ENCODE data around the gene GRIN3B. TPM values are rescaled to one million over a fixed set of nuclear protein-coding genes. Genes with fewer than 3 reads are reported as not detected.

The GRIN3B gene
- total and polyA plus RNA-seq, 2 donors (not counting 1 experiment from before 2014, with no cell fraction given), result 0.10 to 0.42 TPM

DNA sequence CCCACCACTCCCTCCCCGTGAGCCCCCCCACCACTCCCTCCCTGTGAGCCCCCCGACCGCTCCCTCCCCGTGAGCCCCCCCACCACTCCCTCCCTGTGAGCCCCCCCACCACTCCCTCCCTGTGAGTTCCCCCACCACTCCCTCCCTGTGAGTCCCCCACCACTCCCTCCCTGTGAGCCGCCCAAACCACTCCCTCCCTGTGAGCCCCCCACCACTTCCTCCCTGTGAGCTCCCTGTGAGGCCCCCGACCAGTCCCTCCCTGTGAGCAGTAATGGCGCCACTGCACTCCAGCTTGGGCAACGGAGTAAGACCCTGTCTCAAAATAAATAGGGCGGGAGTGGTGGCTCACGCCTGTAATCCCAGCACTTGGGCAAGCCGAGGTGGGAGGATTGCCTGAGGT lies 49.6 kb downstream of the GRIN3B start:
- H4K20me1 ChIP-seq (ENCODE audit: control insufficient read depth, insufficient read depth, low read length, poor library complexity, severe bottlenecking), result peaks cover 28% of the 10 kb centered on the region
- peaks cover 0 to 15% (median 0%) of the 10 kb centered on the region in 3 donors for H3K9me3 ChIP-seq (ENCODE audit: control extremely low read depth in 1 of 3, control insufficient read depth in 2 of 3, insufficient read depth in 1 of 3, low read length in 2 of 3)
- no peaks in the 10 kb centered on the region for H3K27me3 Mint-ChIP-seq
- ChIA-PET POLR2A (interaction anchor here (0.7 to 2.0 kb wide), 3 partner anchors 18 to 25 kb away, joined by 3 to 8 read pairs (median 3); partner anchors contain the start of gene ARHGAP45), CTCF (no interaction called here)
- 66% methylated on average over 3 of the region's 11 CpGs for WGBS (ENCODE audit: insufficient coverage)
- H3K4me2 ChIP-seq (replicated peaks; ENCODE audit: low read depth, low read length, poor library complexity, severe bottlenecking), result no peak overlapping the region
- DNase-seq, result no peak
- ATAC-seq (ENCODE audit: low read depth), result no peak
- H3K27ac Mint-ChIP-seq, result no peak overlapping the region
- no peak overlapping the region for H2AFZ ChIP-seq (ENCODE audit: insufficient read depth, low read depth, low read length, poor library complexity, severe bottlenecking)
- no peak overlapping the region for H3K9ac ChIP-seq (ENCODE audit: low read length)
- no peak overlapping the region for H3K4me3 Mint-ChIP-seq
- H3K4me3 ChIP-seq (ENCODE audit: control extremely low read depth in 1 of 5, extremely low read depth in 1 of 5, insufficient read depth in 1 of 5, low read depth in 2 of 5, low read length in 4 of 5), result no peak overlapping the region
- TF ChIP-seq, protein P1, sequence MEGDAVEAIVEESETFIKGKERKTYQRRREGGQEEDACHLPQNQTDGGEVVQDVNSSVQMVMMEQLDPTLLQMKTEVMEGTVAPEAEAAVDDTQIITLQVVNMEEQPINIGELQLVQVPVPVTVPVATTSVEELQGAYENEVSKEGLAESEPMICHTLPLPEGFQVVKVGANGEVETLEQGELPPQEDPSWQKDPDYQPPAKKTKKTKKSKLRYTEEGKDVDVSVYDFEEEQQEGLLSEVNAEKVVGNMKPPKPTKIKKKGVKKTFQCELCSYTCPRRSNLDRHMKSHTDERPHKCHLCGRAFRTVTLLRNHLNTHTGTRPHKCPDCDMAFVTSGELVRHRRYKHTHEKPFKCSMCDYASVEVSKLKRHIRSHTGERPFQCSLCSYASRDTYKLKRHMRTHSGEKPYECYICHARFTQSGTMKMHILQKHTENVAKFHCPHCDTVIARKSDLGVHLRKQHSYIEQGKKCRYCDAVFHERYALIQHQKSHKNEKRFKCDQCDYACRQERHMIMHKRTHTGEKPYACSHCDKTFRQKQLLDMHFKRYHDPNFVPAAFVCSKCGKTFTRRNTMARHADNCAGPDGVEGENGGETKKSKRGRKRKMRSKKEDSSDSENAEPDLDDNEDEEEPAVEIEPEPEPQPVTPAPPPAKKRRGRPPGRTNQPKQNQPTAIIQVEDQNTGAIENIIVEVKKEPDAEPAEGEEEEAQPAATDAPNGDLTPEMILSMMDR (IDR thresholded peaks at IDR 0.05), result no peak
- no peak for TF ChIP-seq EZH2 (IDR thresholded peaks at IDR 0.05; ENCODE audit: borderline replicate concordance, insufficient read depth, low read depth, low read length, poor library complexity, severe bottlenecking)
- H3K4me1 ChIP-seq (ENCODE audit: control insufficient read depth in 2 of 2, insufficient read depth in 2 of 2, low read length in 2 of 2), result peaks cover 0 to 11% of the 10 kb centered on the region in 2 donors
- no peaks in the 10 kb centered on the region for H3K27me3 ChIP-seq (replicated peaks in 1 of 4; ENCODE audit: control extremely low read depth in 1 of 4, control insufficient read depth in 3 of 4, insufficient read depth in 4 of 4, low read length in 3 of 4)
- H3K4me1 Mint-ChIP-seq, result peaks cover 9% of the 10 kb centered on the region
- H3K36me3 ChIP-seq (replicated peaks in 1 of 2; ENCODE audit: control extremely low read depth in 1 of 2, control insufficient read depth in 1 of 2, extremely low read depth in 1 of 2, insufficient read depth in 2 of 2, low read length in 1 of 2), result peaks cover 0 to 64% of the 10 kb centered on the region in 2 experiments
- peaks cover 20% of the 10 kb centered on the region for H3K79me2 ChIP-seq (ENCODE audit: control insufficient read depth, insufficient read depth, low read length)
- intact Hi-C loops (cut with micrococcal nuclease), result no loop called here
- no peak overlapping the region for H3K27ac ChIP-seq (ENCODE audit: low read length in 2 of 2)
- H3K9me3 Mint-ChIP-seq (ENCODE audit: insufficient read depth), result no peaks in the 10 kb centered on the region

DNA sequence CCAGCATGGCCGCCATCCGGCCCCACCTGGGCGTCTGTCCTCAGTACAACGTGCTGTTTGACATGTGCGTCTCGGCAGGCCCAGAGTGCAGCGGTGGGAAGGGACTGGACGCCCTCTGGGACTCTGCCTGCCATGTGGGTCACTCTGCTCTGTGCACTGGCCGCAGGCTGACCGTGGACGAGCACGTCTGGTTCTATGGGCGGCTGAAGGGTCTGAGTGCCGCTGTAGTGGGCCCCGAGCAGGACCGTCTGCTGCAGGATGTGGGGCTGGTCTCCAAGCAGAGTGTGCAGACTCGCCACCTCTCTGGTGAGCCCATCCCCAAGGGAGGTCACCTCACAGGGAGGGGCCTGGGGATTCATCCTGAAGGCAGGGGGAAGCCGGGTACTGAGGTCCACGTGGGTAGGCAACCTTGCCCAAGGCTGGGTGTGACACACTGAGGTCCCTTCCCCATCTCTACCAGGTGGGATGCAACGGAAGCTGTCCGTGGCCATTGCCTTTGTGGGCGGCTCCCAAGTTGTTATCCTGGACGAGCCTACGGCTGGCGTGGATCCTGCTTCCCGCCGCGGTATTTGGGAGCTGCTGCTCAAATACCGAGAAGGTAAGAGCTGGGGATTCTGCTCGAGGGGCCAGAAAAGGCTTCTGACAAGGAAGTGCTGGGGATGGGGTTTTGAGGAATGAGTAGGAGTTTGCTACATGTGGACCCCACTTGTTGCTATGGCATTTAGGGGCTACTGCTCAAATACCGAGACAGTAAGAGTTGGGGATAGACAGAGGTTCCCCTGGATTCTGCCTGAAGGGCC lies 51.0 kb downstream of the GRIN3B start:
- Histone ChIP-seq H3K4me1 (ENCODE audit: control insufficient read depth in 2 of 2, insufficient read depth in 2 of 2, low read length in 2 of 2) (peaks cover 0 to 8% of the 10 kb centered on the region in 2 donors), H3K4me3 (ENCODE audit: control extremely low read depth in 1 of 5, extremely low read depth in 1 of 5, insufficient read depth in 1 of 5, low read depth in 2 of 5, low read length in 4 of 5) (no peak overlapping the region), H3K4me2 (replicated peaks; ENCODE audit: low read depth, low read length, poor library complexity, severe bottlenecking) (no peak overlapping the region), H3K79me2 (ENCODE audit: control insufficient read depth, insufficient read depth, low read length) (peaks cover 13% of the 10 kb centered on the region), H3K9ac (ENCODE audit: low read length) (no peak overlapping the region), H2AFZ (ENCODE audit: insufficient read depth, low read depth, low read length, poor library complexity, severe bottlenecking) (no peak overlapping the region), H3K36me3 (replicated peaks in 1 of 2; ENCODE audit: control extremely low read depth in 1 of 2, control insufficient read depth in 1 of 2, extremely low read depth in 1 of 2, insufficient read depth in 2 of 2, low read length in 1 of 2) (peaks cover 0 to 66% of the 10 kb centered on the region in 2 experiments), H3K9me3 (ENCODE audit: control extremely low read depth in 1 of 3, control insufficient read depth in 2 of 3, insufficient read depth in 1 of 3, low read length in 2 of 3) (peaks cover 0 to 27% (median 3%) of the 10 kb centered on the region in 3 donors), H4K20me1 (ENCODE audit: control insufficient read depth, insufficient read depth, low read length, poor library complexity, severe bottlenecking) (peaks cover 15% of the 10 kb centered on the region), H3K27me3 (replicated peaks in 1 of 4; ENCODE audit: control extremely low read depth in 1 of 4, control insufficient read depth in 3 of 4, insufficient read depth in 4 of 4, low read length in 3 of 4) (no peaks in the 10 kb centered on the region), H3K27ac (ENCODE audit: low read length in 2 of 2) (no peak overlapping the region)
- POLR2A ChIA-PET, result no interaction called here
- 97% methylated on average over 29 of the region's 31 CpGs for WGBS (ENCODE audit: insufficient coverage)
- no peak for TF ChIP-seq EZH2 (IDR thresholded peaks at IDR 0.05; ENCODE audit: borderline replicate concordance, insufficient read depth, low read depth, low read length, poor library complexity, severe bottlenecking)
- TF ChIP-seq, protein P1 (IDR thresholded peaks at IDR 0.05), result no peak
- Mint-ChIP-seq H3K4me3 (no peak overlapping the region), H3K4me1 (peaks cover 7% of the 10 kb centered on the region), H3K27ac (no peak overlapping the region), H3K9me3 (ENCODE audit: insufficient read depth) (no peaks in the 10 kb centered on the region), H3K27me3 (no peaks in the 10 kb centered on the region)
- ATAC-seq (ENCODE audit: low read depth) (no peak), DNase-seq (no peak)
- CTCF ChIA-PET, result no interaction called here
- intact Hi-C loops (cut with micrococcal nuclease), result no loop called here

All from B cell (primary cell).